8988T (cell line): ENCODE results near the gene RALY.

ENCODE experiments used
- DNase-seq: peaks from one replicate; pipeline ENCODE4 v3.0.0; 2011

Gene RALY

GRCh38 chr20:34052414-34052813 is 58.7 kb downstream of the RALY start:
- DNase-seq: no peak

GRCh38 chr20:34055290-34055689 is 61.6 kb downstream of the RALY start:
- no peak for DNase-seq

GRCh38 chr20:34058831-34059230 is 65.1 kb downstream of the RALY start:
- DNase-seq: no peak

GRCh38 chr20:34060970-34061369 is 67.3 kb downstream of the RALY start:
- no peak for DNase-seq

GRCh38 chr20:34061695-34062094 is 68.0 kb downstream of the RALY start:
- no peak for DNase-seq

- no peak for DNase-seq
These were observed 69.1 kb downstream of the RALY start for GRCh38 chr20:34062570-34063482.

GRCh38 chr20:34064286-34064685 is 70.6 kb downstream of the RALY start:
- no peak for DNase-seq

- no peak for DNase-seq
These were observed 71.5 kb downstream of the RALY start for GRCh38 chr20:34065260-34065659.

GRCh38 chr20:34066476-34067090 is 72.9 kb downstream of the RALY start:
- DNase-seq: no peak

GRCh38 chr20:34068001-34068400 is 74.3 kb downstream of the RALY start:
- no peak for DNase-seq

- no peak for DNase-seq
These were observed 75.8 kb downstream of the RALY start for GRCh38 chr20:34069341-34070078.

- no peak for DNase-seq
These were observed 76.3 kb downstream of the RALY start for GRCh38 chr20:34070079-34070439.

- no peak for DNase-seq
These were observed 77.1 kb downstream of the RALY start for GRCh38 chr20:34070859-34071258.

- DNase-seq: no peak
These were observed 78.4 kb downstream of the RALY start for GRCh38 chr20:34072076-34072475.

- no peak for DNase-seq
These were observed 79.1 kb downstream of the RALY start for GRCh38 chr20:34072778-34073177.

GRCh38 chr20:34074101-34074760 is 80.5 kb downstream of the RALY start:
- no peak for DNase-seq

- DNase-seq: no peak
These were observed 81.9 kb downstream of the RALY start for GRCh38 chr20:34075647-34076046.

GRCh38 chr20:34076952-34077351 is 83.2 kb downstream of the RALY start:
- DNase-seq: no peak

GRCh38 chr20:34078540-34078939 is 84.8 kb downstream of the RALY start:
- DNase-seq: no peak

- no peak for DNase-seq
These were observed 86.1 kb downstream of the RALY start for GRCh38 chr20:34079818-34080217.

GRCh38 chr20:34082232-34082887 is 88.6 kb downstream of the RALY start:
- no peak for DNase-seq

- no peak for DNase-seq
These were observed 89.4 kb downstream of the RALY start for GRCh38 chr20:34083137-34083536.

- no peak for DNase-seq
These were observed 90.1 kb downstream of the RALY start for GRCh38 chr20:34083781-34084180.
